ENCODE results near the gene CORIN. TPM values are rescaled to one million over a fixed set of nuclear protein-coding genes. Genes with fewer than 3 reads are reported as not detected.

CORIN gene
- total and polyA plus RNA-seq, 2 donors (not counting 3 experiments of a cell fraction or from before 2014, with no cell fraction given): 0.07 to 0.40 TPM

- intact Hi-C loops (cut with micrococcal nuclease): no loop called here
Observed at GRCh38 chr4:47784222-47784621, 53.6 kb downstream of the CORIN start.

More at GRCh38 chr4:47784222-47784621, 53.6 kb downstream of the CORIN start:
- no peak overlapping the region for H3K9ac ChIP-seq (replicated peaks; ENCODE audit: extremely low read depth, insufficient read depth, low read length)
- no TSS peak for BruUV-seq (replicated peaks)
- H3K79me2 ChIP-seq (ENCODE audit: control insufficient read depth, insufficient read depth, low read length): no peaks in the 10 kb centered on the region
- H3K27ac ChIP-seq (ENCODE audit: insufficient read depth, low read depth, low read length): no peak overlapping the region
- ChIA-PET CTCF (no interaction called here), POLR2A (no interaction called here)
- dilution Hi-C loops (cut with MboI; ENCODE audit: extremely low pct_ligation_motif_present, low sequenced_read_pairs): no loop called here
- peak; percentile 62 for DNase-seq (ENCODE audit: low read depth, low spot score)
- H3K4me2 ChIP-seq (ENCODE audit: insufficient read depth, low read length): peak overlapping the region; percentile 5
- no peak overlapping the region for H2AFZ ChIP-seq (ENCODE audit: low read depth, low read length)
- no peaks in the 10 kb centered on the region for H3K9me3 ChIP-seq (replicated peaks; ENCODE audit: control insufficient read depth, insufficient read depth, low read length)
- H3K36me3 ChIP-seq (ENCODE audit: control insufficient read depth in 2 of 2, extremely low read depth in 1 of 2, insufficient read depth in 2 of 2, low read length in 2 of 2): no peaks in the 10 kb centered on the region
- no peak overlapping the region for H3K4me3 ChIP-seq (replicated peaks in 1 of 3; ENCODE audit: insufficient read depth in 1 of 3, low read depth in 1 of 3, low read length in 3 of 3)
- TF ChIP-seq GATA2 (IDR thresholded peaks at IDR 0.05; ENCODE audit: insufficient read depth, insufficient read length, low read depth, low read length): peak; percentile 92
- peak; percentile 45 for TF ChIP-seq POLR2AphosphoS5 (IDR thresholded peaks at IDR 0.05; ENCODE audit: insufficient read depth, low read depth, low read length)
- TF ChIP-seq MYC (IDR thresholded peaks at IDR 0.05; ENCODE audit: low read depth, low read length): no peak
- TF ChIP-seq FOS (IDR thresholded peaks at IDR 0.05; ENCODE audit: borderline replicate concordance, insufficient read depth, low read length): peak; percentile 79
- TF ChIP-seq CTCF (IDR thresholded peaks at IDR 0.05; ENCODE audit: extremely low read depth in 1 of 2, insufficient read depth in 1 of 2, low read depth in 1 of 2, low read length in 2 of 2): no peak
- TF ChIP-seq JUN (IDR thresholded peaks at IDR 0.05; ENCODE audit: borderline replicate concordance, insufficient read depth, insufficient read length, low read depth): peak; percentile 67
- no peaks in the 10 kb centered on the region for H3K9me1 ChIP-seq (replicated peaks; ENCODE audit: control insufficient read depth, extremely low read depth, insufficient read depth, low read length)
- peaks cover 11% of the 10 kb centered on the region for H3K4me1 ChIP-seq (ENCODE audit: control insufficient read depth, extremely low read depth, insufficient read depth, low read length)
- H4K20me1 ChIP-seq (replicated peaks; ENCODE audit: control insufficient read depth, extremely low read depth, insufficient read depth, low read length): no peaks in the 10 kb centered on the region
- peak; percentile 59 for FAIRE-seq
- H3K27me3 ChIP-seq (ENCODE audit: control insufficient read depth in 2 of 2, insufficient read depth in 2 of 2, low read length in 2 of 2): peaks cover 12 to 51% of the 10 kb centered on the region in 2 experiments
